A549 (cell line): Measurements from ENCODE around the gene GCNT2. TPM values are rescaled to one million over a fixed set of nuclear protein-coding genes. Genes with fewer than 3 reads are reported as not detected.
A peak's percentile ranks its signal among the peaks of the same experiment; 100 is the strongest.

Experiments used
- ATAC-seq, 2 experiments: fragments of 200-7000 bp in 1 of 2; fragments of >200 bp in 1 of 2; cut with Nextera tagmentation in 1 of 2; cut with Tn5 transposase in 1 of 2; 3 replicates each; pipeline versions ENCODE4 v1.8.0 to v1.9.1; 2018 to 2020; ENCODE audit warnings: mild to moderate bottlenecking in 1 of 2, moderate library complexity in 1 of 2
- CTCF ChIA-PET: fragments of 300-600 bp; sonication (Branson Sonifier 250); formaldehyde crosslinking; extraction: SDS; loops from one replicate; lab custom pipeline; 2021; ENCODE audit warnings: antibody characterized with exemption, inconsistent platforms; lab: Yijun Ruan, JAX
- POLR2A ChIA-PET: fragments of 350-600 bp; formaldehyde crosslinking; extraction: SDS; loops from one replicate; lab custom pipeline; 2021; ENCODE audit warnings: antibody characterized with exemption, inconsistent platforms; lab: Yijun Ruan, JAX
- DNase-seq, 2 experiments: peaks; one replicate each; pipeline versions ENCODE4 v3.0.0 to v3.0.0-alpha.2; 2011 to 2016; ENCODE audit warnings: low read depth in 1 of 2, low spot score in 1 of 2
- FAIRE-seq: peaks from 2 replicates; lab custom pipeline; 2011; peaks lifted over from hg19 to GRCh38; lab: Jason Lieb, UNC
- H3K27ac ChIP-seq, 2 experiments: fragments of >200 bp; sonication (Bioruptor Twin); formaldehyde crosslinking; 3 replicates each; pipeline ENCODE4 v1.5.1; 2016 to 2017
- H3K4me1 ChIP-seq: fragments of >200 bp; sonication (Bioruptor Twin); formaldehyde crosslinking; 3 replicates; pipeline ENCODE4 v1.6.1; 2016
- H3K4me2 ChIP-seq: fragments of >200 bp; sonication (Bioruptor Twin); formaldehyde crosslinking; 3 replicates; pipeline ENCODE4 v1.6.1; 2016
- H3K4me3 ChIP-seq: fragments of >200 bp; sonication (Bioruptor Twin); formaldehyde crosslinking; 3 replicates; pipeline ENCODE4 v1.5.1; 2016
- H3K9me3 ChIP-seq: fragments of >200 bp; sonication (Bioruptor Twin); formaldehyde crosslinking; 3 replicates; pipeline ENCODE4 v1.6.1; 2016
- CHD4 ChIP-seq: fragments of 200-600 bp; sonication (generic); IDR thresholded peaks from 2 replicates; pipeline ENCODE4 v1.6.1; 2016; ENCODE audit warnings: antibody characterized with exemption, mild to moderate bottlenecking, borderline replicate concordance
- EHMT2 ChIP-seq: fragments of 200-600 bp; sonication (generic); IDR thresholded peaks from 2 replicates; pipeline ENCODE4 v1.6.1; 2016; ENCODE audit warnings: antibody characterized with exemption, low read depth, mild to moderate bottlenecking, moderate library complexity
- FOSB ChIP-seq: fragments of 250-450 bp; sonication (Bioruptor Pico); IDR thresholded peaks from 2 replicates; pipeline ENCODE4 v1.5.0; 2020; ENCODE audit warnings: mild to moderate bottlenecking, moderate library complexity
- FOSL2 ChIP-seq, 2 experiments: fragments of 450-650 bp in 1 of 2; fragments of >200 bp in 1 of 2; sonication (Bioruptor Twin) in 1 of 2; formaldehyde crosslinking; IDR thresholded peaks; 2 replicates each; pipeline versions ENCODE4 v1.5.0 to v1.6.1; 2016 to 2020; ENCODE audit warnings: mild to moderate bottlenecking in 1 of 2, moderate library complexity in 1 of 2
- HEYL ChIP-seq: fragments of 250-450 bp; sonication (Bioruptor Pico); IDR thresholded peaks from 2 replicates; pipeline ENCODE4 v1.8.0; 2021; ENCODE audit warnings: mild to moderate bottlenecking, moderate library complexity
- HOXB13 ChIP-seq: fragments of 250-450 bp; sonication (Bioruptor Pico); IDR thresholded peaks from 2 replicates; pipeline ENCODE4 v1.5.0; 2020; ENCODE audit warnings: low read depth, mild to moderate bottlenecking, moderate library complexity
- HOXB5 ChIP-seq: fragments of 250-450 bp; sonication (Bioruptor Pico); IDR thresholded peaks from 2 replicates; pipeline ENCODE4 v1.5.0; 2020; ENCODE audit warnings: mild to moderate bottlenecking, moderate library complexity
- JUNB ChIP-seq: fragments of >200 bp; sonication (Bioruptor Twin); formaldehyde crosslinking; IDR thresholded peaks from 2 replicates; pipeline ENCODE4 v1.6.1; 2016
- KDM5A ChIP-seq: fragments of 200-600 bp; sonication (generic); IDR thresholded peaks from 2 replicates; pipeline ENCODE4 v1.6.1; 2016; ENCODE audit warnings: antibody characterized with exemption, mild to moderate bottlenecking
- MAFK ChIP-seq: fragments of 450-650 bp; IDR thresholded peaks from 2 replicates; pipeline ENCODE4 v1.6.1; 2014; ENCODE audit not compliant: partially characterized antibody
- NFE2L2 ChIP-seq: fragments of 150-350 bp; conservative IDR thresholded peaks from 2 replicates; pipeline ENCODE4 v1.6.1; 2014; ENCODE audit warnings: low read length
- PHF8 ChIP-seq: fragments of 200-600 bp; sonication (generic); IDR thresholded peaks from 2 replicates; pipeline ENCODE4 v1.6.1; 2016; ENCODE audit warnings: low read depth, mild to moderate bottlenecking, antibody characterized with exemption, moderate library complexity, borderline replicate concordance
- RFX5 ChIP-seq: fragments of 450-650 bp; IDR thresholded peaks from 2 replicates; pipeline ENCODE4 v1.7.1; 2014; ENCODE audit warnings: antibody characterized with exemption, mild to moderate bottlenecking, moderate library complexity
- TP53 ChIP-seq: fragments of 250-450 bp; sonication (Bioruptor Pico); IDR thresholded peaks from 2 replicates; pipeline ENCODE4 v1.5.0; 2021; ENCODE audit warnings: mild to moderate bottlenecking, moderate library complexity
- WGBS: methylation state at CpG from one replicate; pipeline ENCODE4 v1.1.6; 2017; ENCODE audit errors: missing lambda C conversion rate; 5-methylcytosine and 5-hydroxymethylcytosine counted together
- polyA plus RNA-seq, 4 experiments: library from polyadenylated mRNA; depleted of rRNA in 3 of 4; stranded (reverse); fragments of >200 nt; fragmentation: RNase III in 1 of 4; extraction: RNeasy Plus Mini Kit Qiagen cat#74134 plus additional on column Dnase treatment in 1 of 4; gene quantifications; 2 replicates in 3 of 4; 3 replicates in 1 of 4; pipeline ENCODE4 v1.2.3, GENCODE V29; 2011 to 2017
- TF ChIP-seq, protein P1 (sequence below): fragments of >200 bp; sonication (Bioruptor Twin); formaldehyde crosslinking; IDR thresholded peaks from 2 replicates; pipeline ENCODE4 v1.6.1; 2016
- TF ChIP-seq, protein P2 (sequence below): IDR thresholded peaks from 2 replicates; pipeline ENCODE4 v1.6.1; 2012
- TF ChIP-seq, protein P3 (sequence below): fragments of 200-600 bp; sonication (generic); IDR thresholded peaks from 2 replicates; pipeline ENCODE4 v1.6.1; 2016; ENCODE audit warnings: antibody characterized with exemption, mild to moderate bottlenecking, moderate library complexity
- TF ChIP-seq, protein P4 (sequence below): IDR thresholded peaks from 2 replicates; pipeline ENCODE4 v1.6.1; 2012; ENCODE audit warnings: low read depth, borderline replicate concordance
- TF ChIP-seq, protein P5 (sequence below): fragments of 250-450 bp; sonication (Bioruptor Pico); IDR thresholded peaks from 2 replicates; pipeline ENCODE4 v1.5.0; 2020; ENCODE audit warnings: low read depth, mild to moderate bottlenecking, moderate library complexity

GCNT2 gene
- polyA plus RNA-seq, 2 of the 4 experiments (the other 2 are of a cell fraction), result 19.4 to 24.3 TPM

DNA sequence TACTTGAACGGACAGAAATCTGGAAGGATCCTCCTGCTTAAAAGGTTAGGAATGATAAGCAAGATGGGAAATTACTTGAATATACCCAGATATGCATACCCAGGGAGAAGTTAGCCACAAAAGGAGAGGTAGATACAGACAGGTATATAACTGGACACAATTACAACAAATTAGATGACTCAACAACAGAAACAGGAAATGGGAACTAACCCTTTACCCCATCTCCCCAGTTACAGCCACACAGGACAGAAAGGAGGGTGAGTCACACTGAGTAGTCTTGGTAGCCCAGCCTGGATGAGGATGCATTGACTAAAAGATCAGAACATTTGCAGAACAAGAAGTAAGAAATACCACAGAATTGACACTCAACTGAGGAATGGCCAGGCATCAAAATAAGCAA, 112.1 kb downstream of the GCNT2 start:
- Histone ChIP-seq H3K4me3 (no peak overlapping the region), H3K27ac (peak overlapping the region in 1 of 2 experiments; percentile 46; a peak in 1 of 6 replicates), H3K9me3 (no peaks in the 10 kb centered on the region), H3K4me2 (peak overlapping the region; percentile 19), H3K4me1 (peaks cover 9% of the 10 kb centered on the region; the same call in 2 of the 3 replicates)
- 89% methylated on average over 1 of the region's 1 CpG for WGBS
- FAIRE-seq (no peak), ATAC-seq (peak; percentile 62 to 81; a peak in 5 of 6 replicates), DNase-seq (peak; percentile 28 to 45)
- CTCF ChIA-PET, result no interaction called here
- no peak for TF ChIP-seq EHMT2
- POLR2A ChIA-PET, result no interaction called here

DNA sequence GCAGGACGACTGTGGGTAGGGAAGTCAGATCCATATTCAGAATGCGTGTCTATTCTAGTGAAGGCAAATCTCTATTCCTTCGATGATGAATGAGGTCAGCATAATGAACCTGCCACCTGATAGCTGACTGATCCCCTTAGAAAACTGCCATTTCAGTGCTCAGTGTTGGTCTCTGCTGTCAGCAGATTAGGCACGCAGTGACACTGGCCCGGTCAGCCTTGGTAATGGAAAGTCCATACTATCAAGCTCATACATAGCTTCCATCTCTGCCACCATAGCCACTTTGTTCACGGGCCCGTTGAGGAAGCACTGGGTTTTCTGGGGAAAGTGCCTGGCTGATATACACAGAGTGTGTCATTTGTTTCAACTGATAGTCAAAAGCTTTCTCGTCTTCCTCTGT, 119.3 kb downstream of the GCNT2 start:
- Histone ChIP-seq H3K9me3 (no peaks in the 10 kb centered on the region), H3K4me3 (no peak overlapping the region), H3K27ac (no peak overlapping the region), H3K4me1 (no peaks in the 10 kb centered on the region), H3K4me2 (no peak overlapping the region)
- POLR2A ChIA-PET, result no interaction called here
- CTCF ChIA-PET, result interaction anchor here (1.0 kb wide), 1 partner anchor 130 kb away, joined by 3 read pairs; no protein-coding TSS in a partner anchor
- no peak for FAIRE-seq
- TF ChIP-seq, protein P1, sequence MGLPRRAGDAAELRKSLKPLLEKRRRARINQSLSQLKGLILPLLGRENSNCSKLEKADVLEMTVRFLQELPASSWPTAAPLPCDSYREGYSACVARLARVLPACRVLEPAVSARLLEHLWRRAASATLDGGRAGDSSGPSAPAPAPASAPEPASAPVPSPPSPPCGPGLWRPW, result no peak
- no peak for TF ChIP-seq CHD4
- TF ChIP-seq FOSL2 (IDR thresholded peaks at IDR 0.05), result no peak
- no peak for TF ChIP-seq FOSL2 (CRISPR knock-in tag; IDR thresholded peaks at IDR 0.05)
- TF ChIP-seq FOSB (CRISPR knock-in tag), result no peak
- no peak for TF ChIP-seq KDM5A
- no peak for TF ChIP-seq JUNB
- TF ChIP-seq, protein P2, sequence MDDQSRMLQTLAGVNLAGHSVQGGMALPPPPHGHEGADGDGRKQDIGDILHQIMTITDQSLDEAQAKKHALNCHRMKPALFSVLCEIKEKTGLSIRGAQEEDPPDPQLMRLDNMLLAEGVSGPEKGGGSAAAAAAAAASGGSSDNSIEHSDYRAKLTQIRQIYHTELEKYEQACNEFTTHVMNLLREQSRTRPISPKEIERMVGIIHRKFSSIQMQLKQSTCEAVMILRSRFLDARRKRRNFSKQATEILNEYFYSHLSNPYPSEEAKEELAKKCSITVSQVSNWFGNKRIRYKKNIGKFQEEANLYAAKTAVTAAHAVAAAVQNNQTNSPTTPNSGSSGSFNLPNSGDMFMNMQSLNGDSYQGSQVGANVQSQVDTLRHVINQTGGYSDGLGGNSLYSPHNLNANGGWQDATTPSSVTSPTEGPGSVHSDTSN, result no peak
- no peak for TF ChIP-seq HOXB5 (CRISPR knock-in tag)
- TF ChIP-seq HEYL (CRISPR knock-in tag), result no peak
- TF ChIP-seq RFX5, result no peak
- TF ChIP-seq, protein P3, sequence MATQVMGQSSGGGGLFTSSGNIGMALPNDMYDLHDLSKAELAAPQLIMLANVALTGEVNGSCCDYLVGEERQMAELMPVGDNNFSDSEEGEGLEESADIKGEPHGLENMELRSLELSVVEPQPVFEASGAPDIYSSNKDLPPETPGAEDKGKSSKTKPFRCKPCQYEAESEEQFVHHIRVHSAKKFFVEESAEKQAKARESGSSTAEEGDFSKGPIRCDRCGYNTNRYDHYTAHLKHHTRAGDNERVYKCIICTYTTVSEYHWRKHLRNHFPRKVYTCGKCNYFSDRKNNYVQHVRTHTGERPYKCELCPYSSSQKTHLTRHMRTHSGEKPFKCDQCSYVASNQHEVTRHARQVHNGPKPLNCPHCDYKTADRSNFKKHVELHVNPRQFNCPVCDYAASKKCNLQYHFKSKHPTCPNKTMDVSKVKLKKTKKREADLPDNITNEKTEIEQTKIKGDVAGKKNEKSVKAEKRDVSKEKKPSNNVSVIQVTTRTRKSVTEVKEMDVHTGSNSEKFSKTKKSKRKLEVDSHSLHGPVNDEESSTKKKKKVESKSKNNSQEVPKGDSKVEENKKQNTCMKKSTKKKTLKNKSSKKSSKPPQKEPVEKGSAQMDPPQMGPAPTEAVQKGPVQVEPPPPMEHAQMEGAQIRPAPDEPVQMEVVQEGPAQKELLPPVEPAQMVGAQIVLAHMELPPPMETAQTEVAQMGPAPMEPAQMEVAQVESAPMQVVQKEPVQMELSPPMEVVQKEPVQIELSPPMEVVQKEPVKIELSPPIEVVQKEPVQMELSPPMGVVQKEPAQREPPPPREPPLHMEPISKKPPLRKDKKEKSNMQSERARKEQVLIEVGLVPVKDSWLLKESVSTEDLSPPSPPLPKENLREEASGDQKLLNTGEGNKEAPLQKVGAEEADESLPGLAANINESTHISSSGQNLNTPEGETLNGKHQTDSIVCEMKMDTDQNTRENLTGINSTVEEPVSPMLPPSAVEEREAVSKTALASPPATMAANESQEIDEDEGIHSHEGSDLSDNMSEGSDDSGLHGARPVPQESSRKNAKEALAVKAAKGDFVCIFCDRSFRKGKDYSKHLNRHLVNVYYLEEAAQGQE, result no peak
- 95% methylated on average over 8 of the region's 8 CpGs for WGBS
- DNase-seq, result no peak
- no peak for ATAC-seq

DNA sequence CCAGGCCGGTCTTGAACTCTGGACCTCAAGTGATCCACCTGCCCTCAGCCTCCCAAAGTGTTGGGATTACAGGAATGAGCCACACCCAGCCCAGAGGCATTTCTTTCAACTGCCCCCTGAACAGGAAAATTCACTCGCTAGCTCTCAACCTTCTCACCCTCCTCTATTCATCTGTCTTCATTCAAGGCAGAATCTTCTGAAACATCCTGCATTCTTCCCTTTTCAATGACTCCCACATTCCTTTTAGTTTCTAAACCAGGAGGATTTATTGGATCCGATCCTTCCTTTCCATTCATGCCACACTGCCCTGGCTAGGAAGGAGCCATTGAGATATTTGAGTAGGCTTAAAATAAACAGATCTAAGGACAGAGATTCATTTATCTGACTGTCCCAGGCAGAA, 120.4 kb downstream of the GCNT2 start:
- Histone ChIP-seq H3K9me3 (no peaks in the 10 kb centered on the region), H3K4me2 (no peak overlapping the region), H3K4me1 (no peaks in the 10 kb centered on the region), H3K27ac (no peak overlapping the region), H3K4me3 (no peak overlapping the region)
- FAIRE-seq (no peak), DNase-seq (no peak), ATAC-seq (no peak)
- TF ChIP-seq PHF8 (no peak), NFE2L2 (no peak), TP53 (CRISPR knock-in tag) (no peak), MAFK (no peak), HOXB13 (no peak)
- TF ChIP-seq, protein P4, sequence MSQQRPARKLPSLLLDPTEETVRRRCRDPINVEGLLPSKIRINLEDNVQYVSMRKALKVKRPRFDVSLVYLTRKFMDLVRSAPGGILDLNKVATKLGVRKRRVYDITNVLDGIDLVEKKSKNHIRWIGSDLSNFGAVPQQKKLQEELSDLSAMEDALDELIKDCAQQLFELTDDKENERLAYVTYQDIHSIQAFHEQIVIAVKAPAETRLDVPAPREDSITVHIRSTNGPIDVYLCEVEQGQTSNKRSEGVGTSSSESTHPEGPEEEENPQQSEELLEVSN, result no peak
- TF ChIP-seq, protein P5, sequence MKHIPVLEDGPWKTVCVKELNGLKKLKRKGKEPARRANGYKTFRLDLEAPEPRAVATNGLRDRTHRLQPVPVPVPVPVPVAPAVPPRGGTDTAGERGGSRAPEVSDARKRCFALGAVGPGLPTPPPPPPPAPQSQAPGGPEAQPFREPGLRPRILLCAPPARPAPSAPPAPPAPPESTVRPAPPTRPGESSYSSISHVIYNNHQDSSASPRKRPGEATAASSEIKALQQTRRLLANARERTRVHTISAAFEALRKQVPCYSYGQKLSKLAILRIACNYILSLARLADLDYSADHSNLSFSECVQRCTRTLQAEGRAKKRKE, result no peak
- WGBS, result 99% methylated on average over 3 of the region's 3 CpGs
- ChIA-PET POLR2A (no interaction called here), CTCF (no interaction called here)
